HCT116 (cell line): ENCODE results near the gene TMEM181. TPM values are rescaled to one million over a fixed set of nuclear protein-coding genes. Genes with fewer than 3 reads are reported as not detected.

Experiments used
- ATAC-seq: fragments of 200-7000 bp; cut with Tn5 transposase; 2 replicates; pipeline ENCODE4 v1.9.1; 2020; ENCODE audit warnings: mild to moderate bottlenecking, moderate library complexity
- BruUV-seq: library from RNA; stranded (reverse); fragments of 400-500 nt; replicated peaks from 2 replicates; lab custom pipeline; 2021; lab: Mats Ljungman, UMichigan
- CTCF ChIA-PET: fragments of 300-600 bp; sonication (Branson Sonifier 250); formaldehyde crosslinking; loops from one replicate; lab custom pipeline; 2021; ENCODE audit warnings: antibody characterized with exemption; lab: Charles Lee
- POLR2A ChIA-PET: fragments of 300-600, 350-600 bp; sonication (Branson Sonifier 250); formaldehyde crosslinking; loops from one replicate; lab custom pipeline; 2021; ENCODE audit warnings: antibody characterized with exemption; lab: Charles Lee
- RAD21 ChIA-PET, 2 experiments: fragments of 300-600 bp; sonication (Branson Sonifier 250); formaldehyde crosslinking; loops; one replicate each; lab custom pipeline; 2023; ENCODE audit warnings: low total read pairs in 2 of 2; ENCODE audit not compliant: uncharacterized antibody in 2 of 2, unreplicated experiment in 2 of 2, low non-redundant PET in 1 of 2; lab: Charles Lee
- DNase-seq: peaks from one replicate; pipeline ENCODE4 v3.0.0-alpha.2; 2010; ENCODE audit warnings: low read depth, low spot score
- H2AFZ ChIP-seq: fragments of 200-600 bp; shearing (Covaris generic), sonication (generic); 2 replicates; pipeline ENCODE4 v1.6.1; 2017; ENCODE audit warnings: low read depth, mixed run types, mixed read lengths, antibody characterized with exemption, low read length; ENCODE audit not compliant: poor library complexity, severe bottlenecking
- H3K27ac ChIP-seq: 2 replicates; pipeline ENCODE4 v1.5.1; 2012; ENCODE audit warnings: low read depth, low read length
- H3K27me3 ChIP-seq: fragments of 200-600 bp; sonication (generic); 2 replicates; pipeline ENCODE4 v1.6.1; 2016; ENCODE audit warnings: mixed run types, low read length, mixed read lengths; ENCODE audit not compliant: insufficient read depth
- H3K36me3 ChIP-seq, 2 experiments: fragments of 200-500 bp in 1 of 2; fragments of 200-600 bp in 1 of 2; sonication (Bioruptor generic) in 1 of 2; sonication (generic) in 1 of 2; 2 replicates each; pipeline versions ENCODE4 v1.5.1 to v1.6.1; 2014 to 2016; ENCODE audit warnings: low read length in 2 of 2, inconsistent platforms in 1 of 2, mixed read lengths in 1 of 2, mixed run types in 1 of 2; ENCODE audit not compliant: insufficient read depth in 2 of 2, control insufficient read depth in 1 of 2
- H3K4me1 ChIP-seq, 2 experiments: fragments of 200-600 bp in 1 of 2; sonication (generic) in 1 of 2; 2 replicates each; pipeline versions ENCODE4 v1.5.1 to v1.6.1; 2012 to 2017; ENCODE audit warnings: low read length in 2 of 2, inconsistent platforms in 1 of 2, mild to moderate bottlenecking in 1 of 2, mixed read lengths in 1 of 2, mixed run types in 1 of 2, moderate library complexity in 1 of 2; ENCODE audit not compliant: insufficient read depth in 2 of 2, control insufficient read depth in 1 of 2
- H3K4me2 ChIP-seq: fragments of 200-600 bp; sonication (generic); 2 replicates; pipeline ENCODE4 v1.6.1; 2017; ENCODE audit warnings: mixed run types, low read length, mixed read lengths
- H3K4me3 ChIP-seq, 2 experiments: fragments of 200-600 bp in 1 of 2; sonication (generic) in 1 of 2; replicated peaks in 1 of 2; 2 replicates each; pipeline ENCODE4 v1.5.1; 2011 to 2016; ENCODE audit warnings: low read length in 2 of 2, control low read depth in 1 of 2, low read depth in 1 of 2, mild to moderate bottlenecking in 1 of 2, mixed read lengths in 1 of 2, mixed run types in 1 of 2
- H3K79me2 ChIP-seq: fragments of 200-600 bp; sonication (generic); 2 replicates; pipeline ENCODE4 v1.6.1; 2017; ENCODE audit warnings: mild to moderate bottlenecking, mixed run types, low read length, moderate library complexity, mixed read lengths; ENCODE audit not compliant: insufficient read depth
- H3K9ac ChIP-seq: fragments of 200-600 bp; sonication (generic); 2 replicates; pipeline ENCODE4 v1.6.1; 2016; ENCODE audit warnings: low read length, mixed read lengths
- H3K9me2 ChIP-seq: fragments of 200-600 bp; sonication (generic), shearing (Covaris generic); 2 replicates; pipeline ENCODE4 v1.6.1; 2017; ENCODE audit warnings: mixed run types, mild to moderate bottlenecking, moderate library complexity; ENCODE audit not compliant: insufficient read depth
- H3K9me3 ChIP-seq, 2 experiments: fragments of 200-500 bp in 1 of 2; fragments of 200-600 bp in 1 of 2; sonication (Bioruptor generic) in 1 of 2; sonication (generic) in 1 of 2; 2 replicates each; pipeline ENCODE4 v1.6.1; 2014 to 2017; ENCODE audit warnings: low read length in 2 of 2, mixed read lengths in 2 of 2, inconsistent platforms in 1 of 2, low read depth in 1 of 2, mild to moderate bottlenecking in 1 of 2, mixed run types in 1 of 2, moderate library complexity in 1 of 2; ENCODE audit not compliant: control insufficient read depth in 1 of 2, insufficient read depth in 1 of 2
- H4K20me1 ChIP-seq: fragments of 200-600 bp; sonication (generic), shearing (Covaris generic); 2 replicates; pipeline ENCODE4 v1.6.1; 2017; ENCODE audit warnings: mixed run types, mild to moderate bottlenecking, moderate library complexity; ENCODE audit not compliant: insufficient read depth
- CTCF ChIP-seq, 3 experiments: fragments of 200-600 bp in 1 of 3; sonication (generic) in 1 of 3; IDR thresholded peaks in 2 of 3; conservative IDR thresholded peaks in 1 of 3; 2 replicates each; pipeline ENCODE4 v1.5.1; 2012 to 2017; ENCODE audit warnings: low read depth in 2 of 3, low read length in 2 of 3, antibody characterized with exemption in 1 of 3, borderline replicate concordance in 1 of 3, control low read depth in 1 of 3, mild to moderate bottlenecking in 1 of 3, mixed read lengths in 1 of 3, mixed run types in 1 of 3, moderate library complexity in 1 of 3; ENCODE audit not compliant: insufficient read depth in 1 of 3
- JUND ChIP-seq: IDR thresholded peaks from 2 replicates; pipeline ENCODE4 v1.6.1; 2012
- POLR2A ChIP-seq: IDR thresholded peaks from 2 replicates; pipeline ENCODE4 v1.7.0; 2011; ENCODE audit warnings: borderline replicate concordance; ENCODE audit not compliant: insufficient read depth, insufficient read length; ENCODE audit errors: extremely low read depth
- POLR2AphosphoS5 ChIP-seq: IDR thresholded peaks from 2 replicates; pipeline ENCODE4 v1.6.1; 2011; ENCODE audit warnings: mild to moderate bottlenecking, low read depth, low read length, moderate library complexity
- RAD21 ChIP-seq: IDR thresholded peaks from 2 replicates; pipeline ENCODE4 v1.6.1; 2012; ENCODE audit warnings: low read depth, mild to moderate bottlenecking
- SIN3A ChIP-seq: IDR thresholded peaks from 2 replicates; pipeline ENCODE4 v1.6.1; 2012; ENCODE audit warnings: low read depth
- ZFX ChIP-seq: fragments of 450-650 bp; IDR thresholded peaks from 2 replicates; pipeline ENCODE4 v1.6.1; 2017
- intact Hi-C: fragments of 100-400 bp; cut with micrococcal nuclease; formaldehyde crosslinking; loops from 2 replicates; pipeline ENCODE4 v1.10.0; 2022
- total RNA-seq: library from RNA; stranded (reverse); gene quantifications from one replicate; pipeline ENCODE4 v1.2.1, GENCODE V29; 2021; ENCODE audit not compliant: unreplicated experiment

TMEM181 gene
- total RNA-seq, 1 experiment from 2014 or later = 34.4 TPM

GRCh38 chr6:158586652-158587051, 26.8 kb downstream of the TMEM181 start:
- no peak overlapping the region for H2AFZ ChIP-seq
- H3K4me2 ChIP-seq = no peak overlapping the region
- H3K79me2 ChIP-seq = 0 out of 2 replicates have a peak, but pooled peaks cover under 1% of the 10 kb centered on the region
- H3K4me3 ChIP-seq = no peak overlapping the region
- POLR2A ChIA-PET = no interaction called here
- no peak overlapping the region for H3K9ac ChIP-seq
- ATAC-seq (no peak), DNase-seq (no peak)
- CTCF ChIA-PET = no interaction called here
- no peaks in the 10 kb centered on the region for H4K20me1 ChIP-seq
- no peaks in the 10 kb centered on the region for H3K4me1 ChIP-seq
- no peak for TF ChIP-seq CTCF (IDR thresholded peaks at IDR 0.05 in 2 of 3, conservative IDR thresholded peaks at IDR 0.05 in 1 of 3; ENCODE audit: borderline replicate concordance in 1 of 3, insufficient read depth in 1 of 3, low read depth in 2 of 3, low read length in 2 of 3)
- peaks cover 49 to 75% of the 10 kb centered on the region in 2 experiments; a peak in 3 of 4 replicates for H3K36me3 ChIP-seq
- no peak overlapping the region for H3K27ac ChIP-seq
- no peaks in the 10 kb centered on the region for H3K27me3 ChIP-seq
- intact Hi-C loops = no loop called here
- no TSS peak for BruUV-seq
- H3K9me2 ChIP-seq = no peaks in the 10 kb centered on the region
- H3K9me3 ChIP-seq = no peaks in the 10 kb centered on the region
- RAD21 ChIA-PET = no interaction called here

GRCh38 chr6:158589366-158589765, 29.5 kb downstream of the TMEM181 start:
- POLR2A ChIA-PET = no interaction called here
- intact Hi-C loops = no loop called here
- TF ChIP-seq RAD21 = no peak
- TF ChIP-seq JUND = no peak
- TF ChIP-seq ZFX = no peak
- no peak for TF ChIP-seq SIN3A
- TF ChIP-seq POLR2A = no peak
- TF ChIP-seq POLR2AphosphoS5 = no peak
- TF ChIP-seq, all 23 proteins: peak for 0
- no TSS peak for BruUV-seq
- Histone ChIP-seq H3K27ac (no peak overlapping the region), H4K20me1 (no peaks in the 10 kb centered on the region), H3K4me2 (no peak overlapping the region), H3K9me2 (no peaks in the 10 kb centered on the region), H3K79me2 (0 out of 2 replicates have a peak, but pooled peaks cover 4% of the 10 kb centered on the region), H3K4me1 (no peaks in the 10 kb centered on the region), H3K9ac (no peak overlapping the region), H2AFZ (no peak overlapping the region), H3K4me3 (no peak overlapping the region), H3K36me3 (peaks cover 54 to 81% of the 10 kb centered on the region in 2 experiments; a peak in 3 of 4 replicates), H3K27me3 (no peaks in the 10 kb centered on the region), H3K9me3 (no peaks in the 10 kb centered on the region)
- ChIA-PET RAD21 (no interaction called here), CTCF (no interaction called here)
- no peak for ATAC-seq
- DNase-seq = no peak
